Ishikawa (cell line): ENCODE results near the gene ZMYND8.

Experiments used
- CEBPB ChIP-seq: IDR thresholded peaks from 2 replicates; pipeline ENCODE4 v1.6.1; 2012
- CREB1 ChIP-seq: IDR thresholded peaks from 2 replicates; pipeline ENCODE4 v1.6.1; 2012; ENCODE audit warnings: low read depth
- EP300 ChIP-seq: IDR thresholded peaks from 2 replicates; pipeline ENCODE4 v1.6.1; 2012; ENCODE audit warnings: borderline replicate concordance
- MAX ChIP-seq: IDR thresholded peaks from 2 replicates; pipeline ENCODE4 v1.6.1; 2012
- NFIC ChIP-seq: IDR thresholded peaks from 2 replicates; pipeline ENCODE4 v1.6.1; 2012
- RAD21 ChIP-seq: IDR thresholded peaks from 2 replicates; pipeline ENCODE4 v1.6.1; 2012; ENCODE audit warnings: low read depth
- REST ChIP-seq: IDR thresholded peaks from 2 replicates; pipeline ENCODE4 v1.6.1; 2012; ENCODE audit warnings: low read depth, mild to moderate bottlenecking
- TAF1 ChIP-seq: IDR thresholded peaks from 2 replicates; pipeline ENCODE4 v1.6.1; 2012; ENCODE audit warnings: low read depth, mild to moderate bottlenecking
- TCF12 ChIP-seq: IDR thresholded peaks from 2 replicates; pipeline ENCODE4 v1.6.1; 2012; ENCODE audit warnings: low read depth
- TEAD4 ChIP-seq: IDR thresholded peaks from 2 replicates; pipeline ENCODE4 v1.6.1; 2012

GRCh38 chr20:47280228-47280627 lies 76.3 kb downstream of the ZMYND8 start:
- TF ChIP-seq CEBPB (no peak), TEAD4 (no peak), EP300 (no peak), CREB1 (no peak), REST (no peak), TAF1 (no peak), TCF12 (no peak), MAX (no peak), NFIC (no peak), RAD21 (no peak)
